ENCODE results near the gene PHF2. TPM values are rescaled to one million over a fixed set of nuclear protein-coding genes. Genes with fewer than 3 reads are reported as not detected.

Gene PHF2
- total RNA-seq, 1 donor from 2014 or later, result 32.0 TPM

DNA sequence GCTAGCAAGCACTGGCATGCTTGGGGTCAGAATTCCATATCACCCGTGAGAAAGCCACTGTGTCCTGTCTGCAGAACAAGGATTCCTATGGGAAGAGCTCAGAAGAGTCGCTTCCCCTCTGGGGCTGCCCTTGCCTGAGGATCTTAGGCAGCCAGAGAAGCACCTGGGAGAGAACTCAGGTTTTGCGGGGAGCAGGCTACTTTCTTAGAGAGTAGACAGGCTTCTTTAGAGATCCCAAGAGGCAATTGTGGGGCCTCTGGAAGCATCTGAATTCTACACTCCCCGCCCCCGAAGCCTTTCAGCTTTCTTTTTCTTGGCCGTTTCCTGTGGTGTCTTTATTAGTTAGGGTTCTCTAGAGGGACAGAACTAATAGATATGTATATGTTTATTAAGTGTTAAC is 40.9 kb downstream of the PHF2 start:
- DNase-seq, result no peak
- ATAC-seq, result no peak
- intact Hi-C loops (cut with micrococcal nuclease), result no loop called here

- no peak for ATAC-seq
- intact Hi-C loops (cut with micrococcal nuclease), result no loop called here
- no peak for DNase-seq
Observed at GRCh38 chr9:93619272-93619775, 42.9 kb downstream of the PHF2 start.

DNA sequence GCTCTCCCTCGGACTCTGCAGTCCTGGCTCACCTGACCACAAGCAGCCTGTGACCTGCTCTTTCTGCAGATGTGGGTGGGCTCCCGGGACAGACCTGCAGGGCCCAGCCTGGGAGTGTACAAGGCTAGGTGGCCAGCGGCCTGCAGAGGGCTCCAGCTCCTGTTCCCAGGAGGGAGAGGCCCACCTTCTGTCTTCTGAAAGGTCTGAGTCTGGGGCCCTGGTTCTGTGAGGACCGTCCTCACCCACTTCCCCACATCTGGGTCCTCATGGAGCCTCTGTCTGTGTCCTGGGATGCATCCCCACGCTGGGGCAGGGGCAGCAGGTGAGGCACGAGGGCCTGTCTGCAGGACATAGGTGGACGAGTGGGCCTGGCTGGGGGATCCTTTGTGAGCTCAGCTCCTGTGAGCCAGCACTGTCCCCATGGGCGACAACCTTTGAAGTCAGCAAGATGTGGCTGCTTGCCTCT is 43.7 kb downstream of the PHF2 start:
- intact Hi-C loops (cut with micrococcal nuclease), result no loop called here
- DNase-seq (no peak), ATAC-seq (no peak)

DNA sequence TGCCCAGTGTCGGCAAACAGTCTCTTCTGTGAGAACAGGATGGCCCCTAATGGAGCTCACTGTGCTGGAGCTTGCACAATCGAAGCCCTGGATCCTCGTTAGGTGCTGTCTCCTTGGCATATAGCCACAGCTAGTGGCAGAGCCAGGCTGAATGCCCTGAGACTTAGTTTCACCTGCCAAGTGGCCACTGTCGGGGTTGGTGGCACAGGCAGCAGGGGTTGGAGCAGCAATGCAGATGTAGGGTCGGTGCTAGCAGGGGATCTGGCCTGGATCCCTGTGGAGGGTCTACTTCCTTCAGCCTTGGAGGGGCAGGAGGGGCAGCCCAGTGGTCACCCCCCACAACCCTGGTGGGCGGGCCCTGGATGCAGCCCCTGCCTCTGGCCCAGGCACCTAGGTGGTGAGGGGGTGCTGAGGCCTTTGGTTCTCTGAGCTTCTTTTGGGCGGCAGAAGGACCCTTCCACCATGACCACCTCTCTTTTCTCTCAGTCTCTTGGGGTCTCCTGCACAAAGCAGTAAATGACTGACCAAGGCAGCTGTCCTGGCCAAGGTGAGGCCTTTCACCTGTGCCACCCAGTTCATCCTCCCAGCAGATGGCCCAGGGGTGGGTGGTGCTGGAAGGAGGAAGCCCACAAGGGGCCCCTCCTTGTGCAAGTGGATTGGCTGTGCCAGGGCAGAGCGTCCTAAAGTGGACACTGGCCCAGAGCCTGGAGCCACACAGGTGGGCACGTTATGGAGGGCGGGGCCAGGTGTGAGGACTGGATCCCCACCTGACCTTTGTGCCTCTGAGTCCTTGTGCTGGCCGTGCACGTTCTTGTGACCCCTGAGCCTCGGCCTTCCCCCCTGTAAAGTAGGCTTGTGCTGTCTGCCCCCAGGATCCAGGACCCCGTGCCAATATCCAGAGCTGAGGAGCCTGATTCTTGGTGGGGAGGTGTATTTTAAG is 44.8 kb downstream of the PHF2 start:
- DNase-seq, result peak; percentile 59
- peak; percentile 88 for ATAC-seq
- intact Hi-C loops (cut with micrococcal nuclease), result no loop called here

DNA sequence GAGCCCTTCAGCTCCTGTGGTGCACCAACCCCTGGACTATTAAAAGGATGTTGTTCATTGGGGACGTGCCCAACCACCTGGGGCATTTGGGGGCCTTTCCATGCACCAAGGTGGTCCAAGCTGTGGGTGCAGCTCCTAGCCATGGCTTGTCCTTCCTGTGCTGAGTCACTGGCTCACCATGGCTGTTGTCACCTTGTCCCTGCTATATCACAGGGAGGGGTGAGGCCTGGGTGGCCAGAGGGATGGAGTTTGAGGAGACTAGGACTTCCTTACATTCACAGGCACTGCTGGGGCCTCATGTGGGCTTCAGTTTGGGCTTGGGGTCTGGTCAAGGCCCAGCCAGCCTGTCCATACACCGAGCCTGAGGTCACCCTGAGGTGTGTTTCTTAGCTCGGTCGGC is 45.5 kb downstream of the PHF2 start:
- DNase-seq, result no peak
- intact Hi-C loops (cut with micrococcal nuclease), result no loop called here
- ATAC-seq, result no peak

- DNase-seq (no peak), ATAC-seq (no peak)
- intact Hi-C loops (cut with micrococcal nuclease), result no loop called here
Observed at GRCh38 chr9:93622691-93623090, 46.3 kb downstream of the PHF2 start.

DNA sequence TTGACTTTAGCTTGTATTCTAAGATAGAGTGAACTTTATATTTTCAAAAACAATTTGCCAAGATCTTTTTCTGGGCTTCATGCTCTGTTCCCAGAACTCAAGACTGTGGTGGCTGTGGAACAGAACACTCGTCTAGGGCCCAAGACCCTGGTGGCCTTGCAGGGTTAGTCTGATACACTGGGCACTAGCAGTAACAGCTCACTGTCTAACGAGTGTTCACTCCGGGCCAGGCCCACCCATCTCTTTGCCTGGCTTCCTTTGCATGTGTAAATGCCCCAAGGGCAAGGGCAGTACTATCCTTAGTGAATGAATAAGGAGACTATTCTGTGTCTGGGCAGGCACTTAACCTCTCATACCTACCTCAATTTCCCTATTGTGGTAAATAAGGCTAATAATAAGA is 47.4 kb downstream of the PHF2 start:
- DNase-seq, result no peak
- intact Hi-C loops (cut with micrococcal nuclease), result no loop called here
- ATAC-seq, result no peak

- no peak for ATAC-seq
- intact Hi-C loops (cut with micrococcal nuclease), result no loop called here
- no peak for DNase-seq
Observed at GRCh38 chr9:93624431-93624834, 48.0 kb downstream of the PHF2 start.

DNA sequence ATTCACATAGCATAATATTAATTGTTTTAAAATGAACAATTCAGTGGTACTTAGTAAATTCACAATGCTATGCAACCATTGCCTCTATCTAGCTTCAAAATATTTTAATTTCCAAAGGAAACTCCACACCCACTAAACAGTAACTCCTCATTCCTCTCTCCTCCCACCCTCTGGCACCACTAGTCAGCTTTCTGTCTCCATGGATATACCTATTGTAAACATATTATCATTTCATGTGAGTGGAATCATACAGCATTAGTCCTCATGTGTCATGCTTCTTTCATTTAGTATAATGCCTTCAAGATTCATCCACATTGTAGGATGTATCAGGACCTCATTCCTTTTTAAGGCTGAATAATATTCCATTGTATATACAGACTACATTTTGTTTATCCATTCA is 48.6 kb downstream of the PHF2 start:
- DNase-seq, result no peak
- ATAC-seq, result no peak
- intact Hi-C loops (cut with micrococcal nuclease), result no loop called here

DNA sequence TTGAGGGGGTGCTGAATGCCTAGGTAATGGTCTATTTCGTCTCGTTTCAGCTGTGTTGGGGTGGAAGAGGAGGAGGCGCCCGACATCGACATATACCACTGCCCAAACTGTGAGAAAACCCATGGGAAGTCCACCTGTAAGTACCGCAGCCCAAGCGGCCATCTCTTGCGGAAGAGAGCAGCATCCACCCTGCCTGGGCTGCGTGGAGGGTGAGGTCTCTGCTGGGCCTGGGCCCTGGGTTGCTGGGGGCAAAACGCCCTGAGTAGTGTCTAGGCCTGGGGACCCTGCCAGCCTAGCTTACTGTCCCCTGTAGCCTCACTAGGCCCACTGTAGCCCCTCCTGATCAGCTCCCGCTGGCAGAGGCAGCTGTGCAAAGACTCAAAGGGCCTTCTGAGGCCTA is 53.5 kb downstream of the PHF2 start:
- no peak for ATAC-seq
- no peak for DNase-seq
- intact Hi-C loops (cut with micrococcal nuclease), result no loop called here

GRCh38 chr9:93630806-93631411 is 54.5 kb downstream of the PHF2 start:
- no peak for DNase-seq
- no peak for ATAC-seq

GRCh38 chr9:93633492-93634221 is 57.3 kb downstream of the PHF2 start:
- DNase-seq, result no peak
- intact Hi-C loops (cut with micrococcal nuclease), result no loop called here
- no peak for ATAC-seq

More at GRCh38 chr9:93630806-93631411, 54.5 kb downstream of the PHF2 start:
- intact Hi-C loops (cut with micrococcal nuclease), result no loop called here

DNA sequence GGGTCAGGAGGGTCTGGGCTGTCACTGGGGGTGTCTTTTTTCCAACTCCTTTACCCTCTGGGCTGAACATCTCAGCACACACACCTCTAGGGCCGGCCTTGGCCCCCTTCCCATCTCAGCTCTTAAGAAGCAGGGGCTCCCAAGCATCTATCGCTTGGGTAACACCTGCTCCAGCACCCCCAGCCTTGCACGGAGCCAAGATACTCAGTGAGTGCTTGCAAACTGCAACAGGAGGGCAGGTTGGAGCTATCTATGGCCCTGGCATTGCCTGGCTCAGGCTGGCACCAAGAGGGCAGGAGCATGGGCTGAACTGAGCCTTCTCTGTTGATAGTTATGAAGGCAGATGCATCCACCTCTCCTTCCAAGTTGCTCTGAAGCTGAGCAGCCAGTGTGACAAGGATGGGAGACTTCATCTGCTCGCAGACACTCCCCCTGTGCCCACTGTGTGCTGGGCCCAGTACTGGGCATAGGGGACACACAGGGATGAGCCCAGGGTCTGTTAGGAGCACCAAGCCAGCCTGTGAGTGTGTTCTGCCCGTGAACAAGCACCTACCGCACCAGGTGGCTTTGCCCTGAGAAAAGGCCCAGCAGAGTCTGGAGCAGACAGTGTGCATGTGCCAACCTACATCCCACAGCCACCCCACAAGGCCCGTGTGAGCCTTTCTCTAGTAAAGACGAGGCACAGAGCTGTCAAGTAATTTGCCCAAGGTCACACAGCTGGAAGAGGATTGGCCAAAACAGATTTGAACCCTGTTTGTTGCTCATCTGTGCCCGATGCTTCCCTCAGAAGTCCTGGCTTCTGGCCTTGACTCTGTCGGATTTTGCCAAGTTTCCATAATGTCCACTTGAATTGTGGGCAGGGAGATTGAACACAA is 58.2 kb downstream of the PHF2 start:
- peak; percentile 36 for ATAC-seq
- DNase-seq, result no peak
- intact Hi-C loops (cut with micrococcal nuclease), result no loop called here

DNA sequence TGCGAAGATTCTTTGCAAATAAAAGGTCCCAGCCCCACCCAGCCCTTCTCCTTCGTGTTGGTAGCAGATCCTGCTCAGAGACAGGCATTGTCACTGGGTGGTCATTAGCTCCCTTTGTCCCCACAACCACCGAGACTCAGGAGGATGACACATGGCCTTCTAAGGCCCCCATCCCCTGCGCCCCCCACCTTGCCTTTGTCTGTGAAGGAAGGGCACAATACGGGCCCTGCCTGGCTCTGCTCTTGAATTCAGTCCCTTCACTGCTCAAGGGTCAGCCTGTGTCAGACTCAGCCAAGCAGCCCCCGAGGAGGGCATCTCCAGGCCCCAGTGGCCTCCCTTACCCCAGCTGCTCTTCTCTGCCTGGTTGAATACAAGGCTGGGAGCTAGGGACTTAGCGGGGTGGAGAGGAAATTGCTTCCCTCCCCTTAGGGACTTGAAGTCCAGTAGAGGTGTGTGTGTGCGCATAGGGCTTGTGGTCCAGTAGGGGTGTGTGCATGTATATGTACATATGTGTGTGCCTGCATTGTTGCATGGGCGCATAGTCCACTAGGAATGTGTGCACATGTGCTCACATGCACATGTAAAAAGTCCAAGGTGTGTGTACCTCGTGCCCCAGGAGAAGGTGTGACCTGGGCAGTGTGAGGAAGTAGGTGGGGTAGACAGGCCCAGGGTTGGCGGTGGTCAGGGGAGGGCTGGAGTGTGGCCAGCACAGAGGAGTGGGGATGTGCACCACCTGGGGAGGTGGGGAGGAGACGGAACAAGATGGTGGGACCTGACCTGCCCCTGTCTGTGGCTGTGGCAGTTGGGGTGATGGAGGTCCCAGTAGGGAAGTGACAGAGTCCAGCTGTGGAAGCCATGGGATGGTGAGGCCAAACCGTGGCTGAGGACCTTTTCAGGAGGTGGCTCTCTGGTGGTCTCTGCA is 59.1 kb downstream of the PHF2 start:
- intact Hi-C loops (cut with micrococcal nuclease), result no loop called here
- peak; percentile 15 for ATAC-seq
- DNase-seq, result no peak

DNA sequence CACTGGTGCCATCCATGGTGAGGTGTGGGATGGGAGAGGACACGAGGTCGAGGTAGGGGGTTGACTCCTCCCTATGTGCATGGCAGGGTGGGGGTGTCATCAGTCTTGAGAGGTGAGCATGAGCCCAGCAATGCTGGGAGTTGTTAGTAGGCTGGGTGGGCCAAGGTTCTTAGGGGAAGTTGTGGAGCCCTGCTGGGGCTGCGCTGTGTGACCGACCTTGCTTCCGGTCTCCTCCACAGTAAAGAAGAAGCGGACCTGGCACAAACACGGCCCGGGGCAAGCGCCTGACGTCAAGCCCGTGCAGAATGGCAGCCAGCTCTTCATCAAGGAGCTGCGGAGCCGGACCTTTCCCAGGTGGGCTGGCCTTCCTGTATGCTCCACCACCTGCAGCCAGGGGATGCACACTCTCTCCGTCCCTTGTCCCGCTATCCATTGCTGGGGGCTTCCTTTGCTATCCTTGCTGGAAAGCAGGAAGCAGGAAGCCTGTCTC is 59.8 kb downstream of the PHF2 start:
- intact Hi-C loops (cut with micrococcal nuclease), result no loop called here
- DNase-seq (no peak), ATAC-seq (no peak)

GRCh38 chr9:93636667-93637066 is 60.3 kb downstream of the PHF2 start:
- intact Hi-C loops (cut with micrococcal nuclease), result no loop called here
- ATAC-seq, result no peak
- no peak for DNase-seq

DNA sequence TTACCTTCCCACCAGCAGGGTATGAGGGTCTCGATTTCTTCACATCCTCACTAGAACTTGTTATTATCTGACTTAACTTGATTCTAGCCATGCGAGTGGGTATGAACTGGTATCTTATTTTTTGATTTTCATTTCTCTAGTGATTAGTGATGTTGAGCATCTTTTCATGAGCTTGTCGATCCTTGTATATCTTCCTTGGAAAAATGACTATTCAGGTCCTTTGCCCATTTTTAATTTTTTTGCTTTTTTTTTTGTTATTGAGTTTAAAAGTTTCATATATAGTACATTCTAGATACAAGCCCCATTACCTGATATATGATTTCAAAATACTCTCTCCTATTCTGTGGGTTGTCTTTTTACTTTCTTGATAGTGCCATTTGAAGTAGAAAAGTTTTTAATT is 61.5 kb downstream of the PHF2 start:
- DNase-seq (no peak), ATAC-seq (no peak)
- intact Hi-C loops (cut with micrococcal nuclease), result no loop called here

GRCh38 chr9:93640027-93640426 is 63.6 kb downstream of the PHF2 start:
- no peak for ATAC-seq

More at GRCh38 chr9:93640027-93640426, 63.6 kb downstream of the PHF2 start:
- intact Hi-C loops (cut with micrococcal nuclease), result no loop called here
- DNase-seq, result no peak
